ENCODE results near the gene MPP1. TPM values are rescaled to one million over a fixed set of nuclear protein-coding genes. Genes with fewer than 3 reads are reported as not detected.

The MPP1 gene
- polyA plus RNA-seq, 1 of the 3 experiments (the other 2 are of a cell fraction) = 13.3 TPM

DNA sequence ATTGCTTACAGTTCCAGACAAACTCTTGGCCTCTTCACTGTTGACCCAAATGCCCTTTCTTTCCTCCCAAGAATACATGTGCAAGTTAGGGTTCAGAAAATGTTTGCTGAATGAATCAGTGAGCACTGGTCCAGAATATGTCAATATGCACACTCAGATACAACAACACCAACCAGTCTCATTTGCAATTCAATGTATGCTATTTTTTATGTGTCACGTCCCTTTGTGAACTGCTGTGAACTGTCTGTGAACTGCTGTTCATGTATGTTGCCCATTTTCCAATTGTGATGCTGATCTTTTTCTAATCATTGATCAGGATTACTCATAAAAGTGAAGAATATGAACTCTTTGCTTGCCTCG, 72.2 kb downstream of the MPP1 start:
- Histone ChIP-seq H3K9me2 (no peaks in the 10 kb centered on the region), H3K4me2 (peak overlapping the region; percentile 34), H3K9me3 (no peaks in the 10 kb centered on the region), H3K9ac (no peak overlapping the region), H3F3A (replicated peaks; ENCODE audit: insufficient read depth) (peaks cover 18% of the 10 kb centered on the region), H3K79me2 (ENCODE audit: insufficient read depth) (no peaks in the 10 kb centered on the region), H3K4me1 (ENCODE audit: control insufficient read depth in 1 of 2, insufficient read depth in 2 of 2, low read depth in 1 of 2, low read length in 1 of 2) (peaks cover 11 to 39% of the 10 kb centered on the region in 2 experiments), H2AFZ (ENCODE audit: low read depth) (no peak overlapping the region), H3K4me3 (ENCODE audit: low read depth in 2 of 2, low read length in 1 of 2) (no peak overlapping the region), H4K20me1 (ENCODE audit: insufficient read depth) (no peaks in the 10 kb centered on the region), H3K27ac (ENCODE audit: low read depth in 2 of 2, low read length in 1 of 2) (peak overlapping the region in 1 of 2 experiments; percentile 46; a peak in 2 of 4 replicates), H3K27me3 (ENCODE audit: insufficient read depth) (no peaks in the 10 kb centered on the region), H3K36me3 (replicated peaks in 1 of 2; ENCODE audit: control insufficient read depth in 1 of 2, insufficient read depth in 2 of 2, low read length in 1 of 2) (no peaks in the 10 kb centered on the region)
- TF ChIP-seq, protein P1, sequence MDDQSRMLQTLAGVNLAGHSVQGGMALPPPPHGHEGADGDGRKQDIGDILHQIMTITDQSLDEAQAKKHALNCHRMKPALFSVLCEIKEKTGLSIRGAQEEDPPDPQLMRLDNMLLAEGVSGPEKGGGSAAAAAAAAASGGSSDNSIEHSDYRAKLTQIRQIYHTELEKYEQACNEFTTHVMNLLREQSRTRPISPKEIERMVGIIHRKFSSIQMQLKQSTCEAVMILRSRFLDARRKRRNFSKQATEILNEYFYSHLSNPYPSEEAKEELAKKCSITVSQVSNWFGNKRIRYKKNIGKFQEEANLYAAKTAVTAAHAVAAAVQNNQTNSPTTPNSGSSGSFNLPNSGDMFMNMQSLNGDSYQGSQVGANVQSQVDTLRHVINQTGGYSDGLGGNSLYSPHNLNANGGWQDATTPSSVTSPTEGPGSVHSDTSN (IDR thresholded peaks at IDR 0.05) = no peak
- TF ChIP-seq RAD21 (IDR thresholded peaks at IDR 0.05; ENCODE audit: low read length) = no peak
- TF ChIP-seq, protein P2, sequence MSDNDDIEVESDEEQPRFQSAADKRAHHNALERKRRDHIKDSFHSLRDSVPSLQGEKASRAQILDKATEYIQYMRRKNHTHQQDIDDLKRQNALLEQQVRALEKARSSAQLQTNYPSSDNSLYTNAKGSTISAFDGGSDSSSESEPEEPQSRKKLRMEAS (IDR thresholded peaks at IDR 0.05; ENCODE audit: low read depth) = no peak
- TF ChIP-seq GABPA (IDR thresholded peaks at IDR 0.05; ENCODE audit: low read depth) = no peak
- TF ChIP-seq, protein P3, sequence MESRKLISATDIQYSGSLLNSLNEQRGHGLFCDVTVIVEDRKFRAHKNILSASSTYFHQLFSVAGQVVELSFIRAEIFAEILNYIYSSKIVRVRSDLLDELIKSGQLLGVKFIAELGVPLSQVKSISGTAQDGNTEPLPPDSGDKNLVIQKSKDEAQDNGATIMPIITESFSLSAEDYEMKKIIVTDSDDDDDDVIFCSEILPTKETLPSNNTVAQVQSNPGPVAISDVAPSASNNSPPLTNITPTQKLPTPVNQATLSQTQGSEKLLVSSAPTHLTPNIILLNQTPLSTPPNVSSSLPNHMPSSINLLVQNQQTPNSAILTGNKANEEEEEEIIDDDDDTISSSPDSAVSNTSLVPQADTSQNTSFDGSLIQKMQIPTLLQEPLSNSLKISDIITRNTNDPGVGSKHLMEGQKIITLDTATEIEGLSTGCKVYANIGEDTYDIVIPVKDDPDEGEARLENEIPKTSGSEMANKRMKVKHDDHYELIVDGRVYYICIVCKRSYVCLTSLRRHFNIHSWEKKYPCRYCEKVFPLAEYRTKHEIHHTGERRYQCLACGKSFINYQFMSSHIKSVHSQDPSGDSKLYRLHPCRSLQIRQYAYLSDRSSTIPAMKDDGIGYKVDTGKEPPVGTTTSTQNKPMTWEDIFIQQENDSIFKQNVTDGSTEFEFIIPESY (IDR thresholded peaks at IDR 0.05; ENCODE audit: borderline replicate concordance, low read depth) = no peak
- TF ChIP-seq CHD2 (IDR thresholded peaks at IDR 0.05; ENCODE audit: low read length, partially characterized antibody) = no peak
- TF ChIP-seq EP300 (IDR thresholded peaks at IDR 0.05; ENCODE audit: borderline replicate concordance in 1 of 2, low read depth in 1 of 2, low read length in 1 of 2) = no peak
- TF ChIP-seq RXRA (IDR thresholded peaks at IDR 0.05; ENCODE audit: borderline replicate concordance, low read depth) = no peak
- TF ChIP-seq, protein P4, sequence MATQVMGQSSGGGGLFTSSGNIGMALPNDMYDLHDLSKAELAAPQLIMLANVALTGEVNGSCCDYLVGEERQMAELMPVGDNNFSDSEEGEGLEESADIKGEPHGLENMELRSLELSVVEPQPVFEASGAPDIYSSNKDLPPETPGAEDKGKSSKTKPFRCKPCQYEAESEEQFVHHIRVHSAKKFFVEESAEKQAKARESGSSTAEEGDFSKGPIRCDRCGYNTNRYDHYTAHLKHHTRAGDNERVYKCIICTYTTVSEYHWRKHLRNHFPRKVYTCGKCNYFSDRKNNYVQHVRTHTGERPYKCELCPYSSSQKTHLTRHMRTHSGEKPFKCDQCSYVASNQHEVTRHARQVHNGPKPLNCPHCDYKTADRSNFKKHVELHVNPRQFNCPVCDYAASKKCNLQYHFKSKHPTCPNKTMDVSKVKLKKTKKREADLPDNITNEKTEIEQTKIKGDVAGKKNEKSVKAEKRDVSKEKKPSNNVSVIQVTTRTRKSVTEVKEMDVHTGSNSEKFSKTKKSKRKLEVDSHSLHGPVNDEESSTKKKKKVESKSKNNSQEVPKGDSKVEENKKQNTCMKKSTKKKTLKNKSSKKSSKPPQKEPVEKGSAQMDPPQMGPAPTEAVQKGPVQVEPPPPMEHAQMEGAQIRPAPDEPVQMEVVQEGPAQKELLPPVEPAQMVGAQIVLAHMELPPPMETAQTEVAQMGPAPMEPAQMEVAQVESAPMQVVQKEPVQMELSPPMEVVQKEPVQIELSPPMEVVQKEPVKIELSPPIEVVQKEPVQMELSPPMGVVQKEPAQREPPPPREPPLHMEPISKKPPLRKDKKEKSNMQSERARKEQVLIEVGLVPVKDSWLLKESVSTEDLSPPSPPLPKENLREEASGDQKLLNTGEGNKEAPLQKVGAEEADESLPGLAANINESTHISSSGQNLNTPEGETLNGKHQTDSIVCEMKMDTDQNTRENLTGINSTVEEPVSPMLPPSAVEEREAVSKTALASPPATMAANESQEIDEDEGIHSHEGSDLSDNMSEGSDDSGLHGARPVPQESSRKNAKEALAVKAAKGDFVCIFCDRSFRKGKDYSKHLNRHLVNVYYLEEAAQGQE (IDR thresholded peaks at IDR 0.05; ENCODE audit: low read depth, low read length) = no peak
- no peak for TF ChIP-seq SMC3 (IDR thresholded peaks at IDR 0.05; ENCODE audit: low read depth, low read length)
- TF ChIP-seq FOSL2 (IDR thresholded peaks at IDR 0.05; ENCODE audit: borderline replicate concordance, low read depth) = no peak
- TF ChIP-seq GATA2 (CRISPR knock-in tag; IDR thresholded peaks at IDR 0.05) = no peak
- TF ChIP-seq, protein P5, sequence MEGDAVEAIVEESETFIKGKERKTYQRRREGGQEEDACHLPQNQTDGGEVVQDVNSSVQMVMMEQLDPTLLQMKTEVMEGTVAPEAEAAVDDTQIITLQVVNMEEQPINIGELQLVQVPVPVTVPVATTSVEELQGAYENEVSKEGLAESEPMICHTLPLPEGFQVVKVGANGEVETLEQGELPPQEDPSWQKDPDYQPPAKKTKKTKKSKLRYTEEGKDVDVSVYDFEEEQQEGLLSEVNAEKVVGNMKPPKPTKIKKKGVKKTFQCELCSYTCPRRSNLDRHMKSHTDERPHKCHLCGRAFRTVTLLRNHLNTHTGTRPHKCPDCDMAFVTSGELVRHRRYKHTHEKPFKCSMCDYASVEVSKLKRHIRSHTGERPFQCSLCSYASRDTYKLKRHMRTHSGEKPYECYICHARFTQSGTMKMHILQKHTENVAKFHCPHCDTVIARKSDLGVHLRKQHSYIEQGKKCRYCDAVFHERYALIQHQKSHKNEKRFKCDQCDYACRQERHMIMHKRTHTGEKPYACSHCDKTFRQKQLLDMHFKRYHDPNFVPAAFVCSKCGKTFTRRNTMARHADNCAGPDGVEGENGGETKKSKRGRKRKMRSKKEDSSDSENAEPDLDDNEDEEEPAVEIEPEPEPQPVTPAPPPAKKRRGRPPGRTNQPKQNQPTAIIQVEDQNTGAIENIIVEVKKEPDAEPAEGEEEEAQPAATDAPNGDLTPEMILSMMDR (IDR thresholded peaks at IDR 0.05) = no peak
- TF ChIP-seq POLR2AphosphoS5 (IDR thresholded peaks at IDR 0.05; ENCODE audit: low read depth, low read length) = no peak
- no peak for TF ChIP-seq NRF1 (IDR thresholded peaks at IDR 0.05; ENCODE audit: low read depth, low read length)
- no peak for TF ChIP-seq ELF1 (IDR thresholded peaks at IDR 0.05)
- CTCF ChIA-PET = no interaction called here
- POLR2A ChIA-PET = no interaction called here
- DNase-seq = no peak
- 44% methylated on average over 2 of the region's 2 CpGs for WGBS (ENCODE audit: low lambda C conversion rate)

Data from SK-N-SH (cell line).